NCI-H1436 (cell line): ENCODE results near the gene PRKRA.
"Not testable (repeated sequence)": the region's sequence is repeated elsewhere in the genome, so short reads cannot be mapped to it uniquely, and the experiment has no call there.

ENCODE experiments used
- DNase-seq: peaks from one replicate; lab custom pipeline; 2025; lab: John Stamatoyannopoulos, UW

Gene PRKRA

DNA sequence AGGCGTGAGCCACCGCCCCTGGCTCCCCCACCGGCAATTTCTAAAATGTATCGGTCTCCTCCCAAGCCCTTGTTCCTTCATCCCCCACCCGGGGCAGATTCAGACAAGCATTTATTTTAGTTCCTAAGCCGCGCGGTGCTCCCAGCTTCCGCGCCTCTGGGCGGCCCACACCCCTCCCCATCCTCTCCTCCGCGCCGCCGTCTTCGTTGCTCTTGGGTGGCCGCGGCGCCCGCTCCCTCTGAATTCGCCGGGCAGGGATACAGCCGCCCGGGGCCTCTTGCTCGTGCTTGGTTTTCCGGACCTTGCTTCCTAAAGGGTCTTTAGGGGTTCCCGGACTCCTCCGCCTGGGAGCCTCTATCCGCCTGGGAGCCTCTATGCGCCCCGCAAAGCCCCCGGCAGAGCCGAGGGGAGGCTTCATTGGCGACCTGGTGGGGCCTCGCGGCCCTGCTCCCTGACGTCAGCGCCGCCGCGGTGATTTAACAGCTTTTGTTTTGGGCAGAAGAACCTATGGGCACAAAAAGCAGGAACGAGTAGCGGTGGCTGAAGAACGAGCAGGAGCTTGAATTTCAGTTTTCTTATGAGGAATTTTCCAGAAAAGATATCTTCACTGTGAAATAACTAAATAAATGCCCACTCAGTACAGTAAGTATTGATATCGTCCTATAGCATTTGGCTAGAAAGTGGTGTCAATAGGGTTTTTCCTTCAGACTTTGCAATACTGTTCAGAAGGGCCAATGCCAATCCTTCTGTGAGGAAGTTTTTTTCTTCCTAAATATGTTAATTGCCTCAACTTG, 37.3 kb downstream of the PRKRA start:
- DNase-seq = peak; percentile 77

DNA sequence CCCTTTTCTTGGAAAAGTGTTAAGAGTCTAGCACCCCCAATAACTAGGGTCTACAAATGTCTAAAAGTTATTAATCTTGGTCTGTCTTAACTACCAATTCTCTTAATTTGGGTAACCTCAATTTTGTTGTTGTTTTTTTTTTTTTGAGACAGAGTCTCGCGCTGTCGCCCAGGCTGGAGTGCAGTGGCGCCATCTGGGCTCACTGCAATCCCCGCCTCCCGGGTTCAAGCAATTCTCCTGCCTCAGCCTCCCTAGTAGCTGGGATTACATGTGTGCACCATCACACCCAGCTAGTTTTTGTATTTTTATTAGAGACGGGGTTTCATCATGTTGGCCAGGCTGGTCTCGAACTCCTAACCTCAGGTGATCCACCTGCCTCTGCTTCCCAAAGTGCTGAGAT, 38.5 kb downstream of the PRKRA start:
- not testable (repeated sequence) for DNase-seq

DNA sequence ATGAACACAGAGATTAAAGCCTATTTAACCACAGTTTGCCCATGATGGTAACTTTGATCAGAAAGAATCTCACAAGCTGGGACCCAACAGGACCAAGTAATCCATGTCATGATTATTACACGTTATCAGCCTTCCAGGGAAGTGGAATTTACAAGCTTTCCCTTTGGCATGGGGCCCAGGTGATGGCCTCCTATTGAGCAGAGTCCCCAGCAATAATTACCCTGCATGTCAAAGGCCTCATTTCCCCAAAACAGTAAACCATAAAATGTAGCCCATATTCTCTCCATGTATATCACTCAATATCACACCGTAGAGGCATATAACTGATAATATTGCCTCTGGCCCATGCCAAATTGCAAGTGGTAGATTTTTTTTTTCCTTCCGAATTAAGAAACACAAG, 38.9 kb downstream of the PRKRA start:
- no peak for DNase-seq

DNA sequence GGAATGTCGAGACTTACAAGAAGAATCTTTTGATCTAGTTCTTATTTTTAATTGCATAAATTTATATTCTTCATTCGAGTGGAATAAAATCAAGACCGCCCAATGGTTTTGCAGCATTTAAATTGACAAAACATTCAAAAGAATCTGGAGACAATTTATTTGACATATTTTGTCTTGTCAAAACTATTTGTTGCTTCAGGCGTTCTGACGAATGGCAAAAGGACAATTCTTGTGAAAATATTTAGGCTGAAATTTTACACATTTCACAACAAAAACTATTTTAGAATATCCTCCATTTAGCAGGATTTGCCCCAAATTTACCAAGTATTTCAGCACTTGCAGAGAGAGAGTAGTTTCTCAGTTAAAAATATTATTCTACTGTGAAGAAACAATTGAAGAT, 41.7 kb downstream of the PRKRA start:
- no peak for DNase-seq

DNA sequence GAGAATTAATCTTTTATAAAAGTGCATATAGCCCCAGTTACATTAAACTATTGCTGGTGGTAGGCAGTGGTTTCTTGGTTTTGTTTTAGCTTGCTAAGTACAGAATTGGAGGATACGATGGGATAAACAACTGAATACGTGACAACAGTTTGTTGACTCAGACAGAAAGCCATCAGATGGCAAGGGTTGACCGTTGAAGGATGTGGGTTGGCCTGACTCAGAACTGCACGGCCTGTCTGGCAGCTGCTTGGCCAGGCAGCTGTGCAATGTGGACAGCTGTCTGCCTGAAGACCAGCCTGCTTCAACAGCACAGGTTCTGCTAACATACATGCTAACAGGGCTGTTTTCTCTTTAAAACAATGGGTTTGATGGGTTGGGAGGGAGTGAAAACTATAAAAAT, 46.6 kb downstream of the PRKRA start:
- no peak for DNase-seq

DNA sequence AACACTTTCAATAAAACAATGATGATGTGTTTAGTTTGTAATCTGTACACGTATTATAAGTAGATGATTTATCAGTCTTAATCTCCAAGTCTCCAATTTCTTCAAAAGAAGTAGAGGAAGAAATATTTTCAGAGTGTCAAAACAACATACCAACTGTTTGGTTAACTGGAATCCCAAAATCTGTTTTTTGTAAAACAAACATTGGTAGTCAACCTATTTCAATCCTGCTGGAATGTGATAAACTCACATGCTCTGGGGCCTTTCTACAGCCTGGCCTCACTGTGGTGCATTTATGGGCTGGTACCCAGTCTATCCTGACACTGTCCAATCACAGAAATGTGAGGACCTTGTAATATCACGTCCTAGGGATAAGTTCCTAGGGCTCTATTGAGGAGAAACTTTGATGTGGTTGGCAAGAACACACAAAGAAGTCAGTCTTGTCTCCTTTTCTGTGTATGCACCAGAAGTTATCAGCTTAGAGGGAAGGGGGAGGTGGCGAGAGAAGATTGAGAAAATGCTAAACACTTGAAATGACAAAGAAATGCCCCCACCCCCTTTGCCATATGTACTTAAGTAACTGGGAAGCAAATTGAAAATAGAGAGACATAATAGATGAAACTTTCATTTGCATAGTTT, 47.2 kb downstream of the PRKRA start:
- DNase-seq = no peak

DNA sequence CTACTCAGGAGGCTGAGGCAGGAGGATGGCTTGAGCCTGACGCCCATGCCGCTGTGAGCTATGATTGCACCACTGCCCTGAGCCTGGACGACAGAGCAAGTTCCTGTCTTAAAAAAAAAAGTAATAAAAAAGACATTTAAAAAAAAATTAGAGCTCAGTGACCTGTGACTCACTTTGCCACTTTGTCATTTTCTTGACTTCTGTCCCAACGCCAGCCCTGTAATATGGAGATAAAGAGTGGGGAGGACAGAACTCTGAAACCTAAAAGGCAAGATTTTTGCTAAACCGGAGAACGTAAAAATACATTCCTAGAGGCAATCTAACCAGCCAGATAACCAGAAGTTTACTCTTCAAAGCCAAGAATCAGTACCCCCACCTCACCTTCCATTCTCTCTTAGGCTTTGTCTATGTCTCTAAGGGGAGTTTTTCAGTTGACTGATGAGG, 49.0 kb downstream of the PRKRA start:
- no peak for DNase-seq

DNA sequence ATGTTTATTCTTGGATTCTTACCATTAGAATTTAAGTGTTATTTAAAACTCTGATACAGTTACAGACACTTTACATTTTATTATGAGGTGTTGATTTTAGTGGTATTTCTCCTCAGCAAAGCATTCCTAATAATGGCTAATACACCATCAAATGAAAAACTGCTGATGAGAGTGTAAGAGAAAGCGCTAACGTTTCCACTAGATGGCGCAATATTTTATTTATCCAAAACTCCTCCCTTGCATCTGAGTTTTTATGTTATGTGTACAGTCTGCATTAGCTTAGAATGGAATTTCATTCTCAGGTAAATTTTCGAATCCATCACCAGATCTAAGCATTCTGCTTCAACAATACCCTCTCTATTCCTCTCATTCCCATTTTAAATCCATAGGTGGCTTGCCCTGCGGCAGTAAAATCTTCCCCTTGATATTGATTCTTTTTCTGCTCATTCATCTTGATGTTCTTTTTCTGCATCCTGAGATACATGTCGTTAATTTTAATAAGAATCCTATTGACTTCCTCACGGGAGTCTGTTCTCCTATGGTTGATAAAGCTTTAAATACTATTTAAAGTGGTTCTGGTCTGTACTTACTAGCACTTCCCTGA, 53.9 kb downstream of the PRKRA start:
- DNase-seq = peak; percentile 44

DNA sequence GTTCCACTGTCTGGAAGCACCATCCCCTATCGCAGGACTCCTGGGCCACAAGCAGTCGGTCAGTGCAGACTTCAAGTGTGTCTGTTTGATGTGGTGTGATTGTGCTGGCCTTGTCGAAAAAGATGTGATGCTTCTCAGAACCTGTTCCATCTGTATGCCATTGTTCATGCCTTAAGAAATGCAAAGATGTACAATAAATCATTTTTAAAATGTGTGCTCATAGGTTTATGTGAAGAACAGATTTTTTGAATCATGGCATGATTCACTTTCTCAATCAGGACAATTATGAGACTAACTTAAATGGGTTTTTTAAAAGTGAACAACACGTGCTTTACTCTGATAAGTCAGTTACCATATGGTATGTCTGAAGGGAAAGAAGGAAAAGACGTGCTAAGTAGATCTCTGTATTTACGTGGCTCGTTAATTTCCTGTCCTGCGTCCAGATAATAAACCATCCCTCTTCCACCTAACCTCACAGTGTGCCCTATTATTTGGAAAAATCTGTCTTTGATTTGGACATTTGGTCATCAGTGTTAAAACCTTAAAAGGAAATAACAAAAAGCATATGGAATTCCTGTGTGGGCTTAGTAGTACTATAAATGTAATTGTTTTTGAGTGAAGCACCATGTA, 54.9 kb downstream of the PRKRA start:
- no peak for DNase-seq

DNA sequence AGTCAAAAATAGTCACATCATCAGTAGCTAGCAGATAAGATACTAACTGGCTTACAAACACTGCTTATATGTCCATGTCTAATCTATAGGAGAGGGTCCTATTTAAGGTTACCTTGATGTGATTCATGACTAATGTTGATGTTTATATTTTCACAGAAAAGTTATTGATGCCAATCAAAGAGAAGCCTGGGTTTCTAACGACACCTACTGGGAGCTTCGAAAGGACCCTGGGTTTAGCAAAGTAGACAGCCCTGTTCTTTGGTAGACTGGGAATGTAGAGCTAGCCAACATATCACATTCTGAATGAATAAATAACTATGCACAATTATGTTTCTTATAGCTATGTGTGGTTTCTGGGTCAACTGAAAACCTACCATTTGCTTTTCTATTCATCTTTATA, 55.7 kb downstream of the PRKRA start:
- DNase-seq = no peak

DNA sequence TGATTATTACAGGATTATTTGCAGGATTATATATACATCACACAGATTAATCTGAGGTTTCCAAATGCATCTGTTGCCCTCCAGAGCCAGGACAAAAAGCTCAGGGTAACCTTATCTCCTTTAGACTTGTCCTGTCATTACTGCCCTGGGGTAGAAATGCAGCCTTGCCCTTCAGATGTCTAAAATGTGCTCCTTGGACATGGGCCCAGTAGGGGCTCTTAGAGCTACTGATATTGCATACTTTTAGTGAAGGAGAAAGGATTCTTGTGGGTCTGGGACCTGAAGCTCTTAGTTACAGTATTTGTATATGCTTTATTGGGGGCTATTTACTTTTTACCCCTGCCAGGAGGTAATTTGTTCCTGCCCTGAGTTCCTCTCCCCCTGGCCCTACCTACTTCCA, 56.1 kb downstream of the PRKRA start:
- DNase-seq = no peak

DNA sequence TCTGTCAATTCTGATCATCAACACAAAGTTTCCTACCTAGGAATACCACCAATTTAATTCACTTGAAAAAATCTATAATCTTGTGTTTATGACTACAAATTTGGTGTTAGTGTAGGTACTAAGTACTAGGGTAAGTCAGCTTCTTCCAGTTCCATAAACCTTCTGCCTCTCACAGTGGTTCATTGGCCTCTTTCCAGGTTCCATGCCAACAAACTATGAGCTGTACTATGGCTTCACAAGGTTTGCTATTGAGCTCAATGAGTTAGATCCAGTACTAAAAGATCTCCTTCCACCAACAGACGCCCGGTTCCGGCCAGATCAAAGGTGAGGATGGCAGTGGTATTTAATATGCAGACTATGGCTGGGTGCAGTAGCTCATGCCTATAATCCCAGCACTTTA, 58.8 kb downstream of the PRKRA start:
- DNase-seq = no peak

DNA sequence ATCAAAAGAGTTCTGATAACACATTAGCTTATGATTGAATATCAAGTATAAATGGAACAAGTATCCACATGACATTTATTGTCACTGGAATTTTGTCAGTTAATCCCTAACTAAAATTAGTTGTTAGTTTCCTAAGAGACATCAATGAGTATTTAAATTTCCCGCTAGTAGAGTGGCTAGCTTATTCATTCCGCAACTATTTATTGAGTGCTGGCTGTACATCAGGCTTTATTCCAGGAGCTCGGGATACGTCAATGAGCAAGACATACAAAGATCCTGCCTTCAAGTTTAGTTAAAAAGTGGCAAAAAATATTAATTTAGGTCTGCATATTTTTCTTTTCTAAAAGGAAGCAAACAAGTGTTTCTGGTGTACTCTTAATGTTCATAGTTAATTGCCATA, 59.3 kb downstream of the PRKRA start:
- DNase-seq = no peak

DNA sequence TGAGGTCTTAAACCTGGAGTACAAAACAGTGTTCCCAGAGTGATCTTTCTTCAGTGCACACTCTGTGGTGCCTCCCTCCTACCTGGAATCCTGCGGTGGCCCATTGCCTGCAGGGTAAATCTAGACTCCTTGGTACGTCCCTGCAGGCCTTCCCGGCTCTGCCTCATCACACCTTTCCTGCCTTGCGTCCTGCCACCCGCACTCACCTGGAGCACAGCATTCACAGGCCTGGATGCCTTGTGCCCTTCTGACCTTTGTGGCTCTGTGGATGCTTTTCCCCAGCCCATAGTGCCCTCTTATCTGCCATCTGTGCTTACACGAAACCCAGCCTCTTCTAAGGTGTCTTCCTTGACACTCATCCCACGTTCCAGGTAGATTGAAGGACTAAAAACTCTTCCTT, 62.7 kb downstream of the PRKRA start:
- no peak for DNase-seq

DNA sequence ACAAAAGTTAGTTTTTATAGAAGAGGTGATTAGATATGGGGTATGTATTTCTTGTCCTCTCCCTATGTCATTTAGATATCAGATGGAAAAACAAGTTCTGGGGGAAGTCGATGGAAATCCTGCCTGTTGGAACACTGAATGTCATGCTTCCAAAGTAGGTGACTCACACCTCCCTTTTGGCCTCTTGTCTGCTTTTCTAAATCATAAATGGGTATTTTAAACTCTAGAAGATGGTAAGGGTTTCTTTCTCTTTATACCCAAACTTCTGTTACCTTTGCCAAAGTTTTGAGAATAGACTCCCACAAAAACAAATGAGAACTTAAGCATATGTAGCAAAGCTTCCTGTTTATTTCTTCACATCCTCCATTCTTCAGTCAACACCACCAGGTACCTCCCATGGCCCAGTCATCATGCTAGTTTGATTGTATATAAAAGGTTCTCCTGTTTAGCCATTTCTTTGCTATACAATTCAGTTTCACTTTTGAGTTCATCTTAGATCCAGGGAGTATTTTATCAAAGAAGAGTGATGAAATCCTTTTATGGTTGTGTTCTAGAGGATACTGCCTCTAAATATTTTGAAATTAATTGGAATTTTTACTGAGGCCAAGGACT, 63.9 kb downstream of the PRKRA start:
- no peak for DNase-seq

DNA sequence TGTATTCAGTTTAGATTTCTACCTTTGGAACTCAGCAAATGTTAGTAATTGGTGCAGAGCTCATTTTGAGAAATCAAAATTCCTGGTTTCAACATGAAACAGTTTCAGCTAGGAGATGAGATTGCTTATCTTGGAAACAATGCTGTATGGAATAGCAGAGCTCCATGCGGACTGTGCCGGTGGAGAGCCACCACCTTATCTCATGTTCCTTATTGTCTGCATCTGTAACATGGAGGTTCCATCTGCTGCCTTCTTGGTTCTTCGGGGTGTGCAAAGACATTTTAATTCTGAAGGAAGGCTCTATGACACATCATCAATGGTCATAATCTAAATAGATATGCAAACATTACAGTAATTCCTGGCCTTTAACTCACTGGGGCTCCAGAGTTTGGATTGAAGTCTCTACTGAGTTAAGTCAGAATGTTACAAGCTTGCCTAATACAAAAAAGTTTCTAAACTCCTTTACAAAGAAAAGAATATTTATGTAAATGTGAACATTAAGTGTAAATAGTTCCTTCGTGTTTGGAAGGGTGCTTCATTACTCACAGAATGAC, 65.3 kb downstream of the PRKRA start:
- DNase-seq = no peak

DNA sequence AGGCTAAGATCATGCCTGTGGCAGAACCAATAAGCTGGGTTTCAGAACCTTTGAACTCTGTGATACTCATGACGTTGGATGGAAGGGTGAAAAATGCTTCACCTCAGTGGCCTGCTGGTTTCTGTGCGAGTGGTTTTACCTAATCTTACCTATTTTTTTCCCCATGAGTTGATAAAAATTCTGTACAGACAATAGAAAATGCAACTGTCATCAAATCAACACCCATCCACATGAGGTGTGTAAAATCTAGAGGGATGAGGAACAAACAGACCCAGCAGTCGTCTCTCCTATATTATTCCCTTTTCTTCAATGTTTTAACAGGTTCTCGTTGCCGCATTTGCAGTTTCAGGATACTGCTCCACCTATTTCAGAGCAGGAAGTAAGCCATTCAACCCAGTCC, 67.3 kb downstream of the PRKRA start:
- DNase-seq = no peak
